AG04449 (cell line): ENCODE results near the gene DBNDD2.

ENCODE experiments used
- CTCF ChIA-PET: fragments of 350-600 bp; formaldehyde crosslinking; extraction: SDS; loops from one replicate; lab custom pipeline; 2021; ENCODE audit warnings: antibody characterized with exemption; lab: Yijun Ruan, JAX
- POLR2A ChIA-PET: fragments of 400-600, 350-600 bp; formaldehyde crosslinking; extraction: SDS; loops from one replicate; lab custom pipeline; 2020; ENCODE audit warnings: antibody characterized with exemption, inconsistent platforms; lab: Yijun Ruan, JAX
- DNase-seq: peaks from one replicate; pipeline ENCODE4 v3.0.0-alpha.2; 2010; ENCODE audit warnings: low read depth, low spot score
- H3K4me3 ChIP-seq: 2 replicates; pipeline ENCODE4 v1.5.1; 2011; ENCODE audit warnings: low read depth, mild to moderate bottlenecking, control low read depth, low read length
- CTCF ChIP-seq: IDR thresholded peaks from one replicate; pipeline ENCODE4 v1.5.1; 2011; ENCODE audit warnings: mild to moderate bottlenecking, moderate library complexity, low read length, control low read depth, inconsistent platforms; ENCODE audit not compliant: insufficient read depth; ENCODE audit errors: missing control alignments

The DBNDD2 gene

GRCh38 chr20:45407067-45407745 is 883 bp upstream of the DBNDD2 start:
- TF ChIP-seq CTCF: no peak
- CTCF ChIA-PET: interaction anchor here (0.6 to 4.0 kb wide), 11 partner anchors 9 to 497 kb away, joined by 3 to 21 read pairs (median 4); partner anchors contain the start of genes PIGT and SYS1
- peak overlapping the region; percentile 66 for H3K4me3 ChIP-seq
- no peak for DNase-seq
- POLR2A ChIA-PET: interaction anchor here (1.9 to 2.1 kb wide), 2 partner anchors 44 to 59 kb away, joined by 6 to 9 read pairs; partner anchors contain the start of genes SDC4 and SYS1

GRCh38 chr20:45408646-45409213 is 641 bp downstream of the DBNDD2 start:
- DNase-seq: no peak
- TF ChIP-seq CTCF: no peak
- CTCF ChIA-PET: interaction anchor here (1.8 to 4.0 kb wide), 3 partner anchors 28 to 41 kb away, joined by 8 to 21 read pairs (median 12); no protein-coding TSS in a partner anchor
- no peak overlapping the region for H3K4me3 ChIP-seq
- POLR2A ChIA-PET: interaction anchor here (2.1 kb wide), 1 partner anchor 46 kb away, joined by 6 read pairs; the partner anchor contains the start of gene SYS1

DNA sequence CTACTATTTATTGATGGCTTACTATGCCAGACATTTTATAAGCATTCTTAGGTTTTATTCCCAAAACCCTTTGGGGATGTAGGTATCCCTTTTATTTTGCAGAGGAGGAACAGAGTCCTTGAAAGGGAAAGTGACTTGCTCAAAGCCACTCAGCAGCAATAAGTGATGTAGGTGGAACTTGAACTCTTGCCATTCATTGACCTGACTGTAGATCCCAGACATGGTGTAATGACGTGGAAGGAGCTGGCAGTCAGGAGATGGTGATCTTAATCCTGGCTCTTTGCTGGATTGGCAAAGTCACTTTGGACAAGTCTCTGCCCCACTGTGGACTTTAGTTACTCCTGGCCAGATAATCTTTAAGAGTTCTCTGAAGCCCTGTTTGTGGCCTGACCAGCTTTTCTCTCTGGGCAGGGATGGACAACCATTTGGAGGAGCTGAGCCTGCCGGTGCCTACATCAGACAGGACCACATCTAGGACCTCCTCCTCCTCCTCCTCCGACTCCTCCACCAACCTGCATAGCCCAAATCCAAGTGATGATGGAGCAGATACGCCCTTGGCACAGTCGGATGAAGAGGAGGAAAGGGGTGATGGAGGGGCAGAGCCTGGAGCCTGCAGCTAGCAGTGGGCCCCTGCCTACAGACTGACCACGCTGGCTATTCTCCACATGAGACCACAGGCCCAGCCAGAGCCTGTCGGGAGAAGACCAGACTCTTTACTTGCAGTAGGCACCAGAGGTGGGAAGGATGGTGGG is 1.6 kb downstream of the DBNDD2 start:
- ChIA-PET CTCF (interaction anchor here (1.0 to 4.0 kb wide), 3 partner anchors 36 to 91 kb away, joined by 3 to 21 read pairs (median 7); partner anchors contain the start of gene SYS1), POLR2A (no interaction called here)
- no peak overlapping the region for H3K4me3 ChIP-seq
- TF ChIP-seq CTCF: no peak
- DNase-seq: no peak

- CTCF ChIA-PET: interaction anchor here (1.0 to 1.8 kb wide), 5 partner anchors 25 to 92 kb away, joined by 3 to 7 read pairs (median 3); partner anchors contain the start of gene SYS1
- no peak overlapping the region for H3K4me3 ChIP-seq
- no peak for DNase-seq
- POLR2A ChIA-PET: no interaction called here
- no peak for TF ChIP-seq CTCF
These were observed 2.8 kb downstream of the DBNDD2 start for GRCh38 chr20:45410887-45411286.

GRCh38 chr20:45412653-45413052 is 4.6 kb downstream of the DBNDD2 start:
- no peak for TF ChIP-seq CTCF
- POLR2A ChIA-PET: interaction anchor here (1.2 kb wide), 1 partner anchor 50 kb away, joined by 4 read pairs; the partner anchor contains the start of gene SYS1
- H3K4me3 ChIP-seq: no peak overlapping the region
- CTCF ChIA-PET: interaction anchor here (1.8 to 2.2 kb wide), 3 partner anchors 24 to 93 kb away, joined by 7 to 12 read pairs (median 9); no protein-coding TSS in a partner anchor
- no peak for DNase-seq
